OCI-LY3 (cell line): ENCODE measurements around the gene KRTAP10-2.

ENCODE experiments used
- H2AFZ ChIP-seq: fragments of 200-600, 300-600 bp; shearing (Covaris generic); 2 replicates; pipeline ENCODE4 v1.6.0; 2014; ENCODE audit warnings: antibody characterized with exemption, low read depth, low read length
- H3K27ac ChIP-seq: fragments of 200-600, 300-600 bp; sonication (generic); 2 replicates; pipeline ENCODE4 v1.5.1; 2014; ENCODE audit warnings: mild to moderate bottlenecking, low read length, moderate library complexity, mixed read lengths
- H3K27me3 ChIP-seq: fragments of 200-600, 300-600 bp; sonication (generic); 2 replicates; pipeline ENCODE4 v1.6.1; 2014; ENCODE audit warnings: low read depth, low read length, mixed read lengths
- H3K36me3 ChIP-seq: fragments of 200-600, 300-600 bp; sonication (generic); replicated peaks from 2 replicates; pipeline ENCODE3; 2014; ENCODE audit warnings: low read depth, low read length, mixed read lengths
- H3K4me1 ChIP-seq: fragments of 300-600, 200-600 bp; sonication (generic); 2 replicates; pipeline ENCODE4 v1.6.1; 2014; ENCODE audit warnings: low read length, mixed read lengths
- H3K4me2 ChIP-seq: fragments of 200-600, 300-600 bp; sonication (generic); 2 replicates; pipeline ENCODE4 v1.6.1; 2014; ENCODE audit warnings: low read length, mixed read lengths
- H3K4me3 ChIP-seq: fragments of 300-600, 200-600 bp; sonication (generic); 2 replicates; pipeline ENCODE4 v1.5.1; 2014; ENCODE audit warnings: antibody characterized with exemption, mild to moderate bottlenecking, low read length, moderate library complexity
- H3K79me2 ChIP-seq: fragments of 300-600, 200-600 bp; shearing (Covaris generic); 2 replicates; pipeline ENCODE4 v1.6.1; 2014; ENCODE audit warnings: mild to moderate bottlenecking, low read length, mixed read lengths
- H3K9ac ChIP-seq: fragments of 300-600, 200-600 bp; shearing (Covaris generic); 2 replicates; pipeline ENCODE4 v1.6.0; 2014; ENCODE audit warnings: mild to moderate bottlenecking, low read length, moderate library complexity
- H3K9me3 ChIP-seq: fragments of 200-600, 300-600 bp; shearing (Covaris generic); 2 replicates; pipeline ENCODE4 v1.6.1; 2014; ENCODE audit warnings: low read length, mixed read lengths; ENCODE audit not compliant: insufficient read depth
- H4K20me1 ChIP-seq: fragments of 200-600, 300-600 bp; sonication (generic); 2 replicates; pipeline ENCODE4 v1.6.1; 2016; ENCODE audit warnings: low read length, mixed read lengths; ENCODE audit not compliant: insufficient read depth
- CTCF ChIP-seq: fragments of 200-600, 300-600 bp; sonication (generic); IDR thresholded peaks from 2 replicates; pipeline ENCODE4 v1.5.1; 2014; ENCODE audit warnings: antibody characterized with exemption, low read length, low read depth
- EZH2phosphoT487 ChIP-seq: fragments of 200-600 bp; shearing (Covaris generic); IDR thresholded peaks from 2 replicates; pipeline ENCODE4 v1.6.1; 2018; ENCODE audit warnings: antibody characterized with exemption, mixed run types, low read depth

Gene KRTAP10-2

GRCh38 chr21:44520326-44521300, 30.7 kb downstream of the KRTAP10-2 start:
- no peaks in the 10 kb centered on the region for H3K27me3 ChIP-seq
- no peak for TF ChIP-seq CTCF
- no peak for TF ChIP-seq EZH2phosphoT487
- H3K9ac ChIP-seq, result no peak overlapping the region
- no peak overlapping the region for H2AFZ ChIP-seq
- H3K4me2 ChIP-seq, result no peak overlapping the region
- H3K79me2 ChIP-seq, result no peaks in the 10 kb centered on the region
- H3K9me3 ChIP-seq, result no peaks in the 10 kb centered on the region
- H4K20me1 ChIP-seq, result no peaks in the 10 kb centered on the region
- no peaks in the 10 kb centered on the region for H3K4me1 ChIP-seq
- H3K4me3 ChIP-seq, result no peak overlapping the region
- H3K27ac ChIP-seq, result no peak overlapping the region
- H3K36me3 ChIP-seq, result no peaks in the 10 kb centered on the region

GRCh38 chr21:44519346-44520325, 31.7 kb downstream of the KRTAP10-2 start:
- Histone ChIP-seq H3K9ac (no peak overlapping the region), H3K4me1 (no peaks in the 10 kb centered on the region), H4K20me1 (no peaks in the 10 kb centered on the region), H3K79me2 (no peaks in the 10 kb centered on the region), H3K4me3 (no peak overlapping the region), H2AFZ (no peak overlapping the region), H3K9me3 (no peaks in the 10 kb centered on the region), H3K27me3 (no peaks in the 10 kb centered on the region), H3K36me3 (no peaks in the 10 kb centered on the region), H3K4me2 (no peak overlapping the region), H3K27ac (no peak overlapping the region)
- TF ChIP-seq EZH2phosphoT487 (no peak), CTCF (no peak)

GRCh38 chr21:44518686-44519085, 32.6 kb downstream of the KRTAP10-2 start:
- Histone ChIP-seq H3K9ac (no peak overlapping the region), H3K4me1 (no peaks in the 10 kb centered on the region), H3K27me3 (no peaks in the 10 kb centered on the region), H3K4me3 (no peak overlapping the region), H3K27ac (no peak overlapping the region), H4K20me1 (no peaks in the 10 kb centered on the region), H3K36me3 (no peaks in the 10 kb centered on the region), H2AFZ (no peak overlapping the region), H3K4me2 (no peak overlapping the region), H3K79me2 (no peaks in the 10 kb centered on the region), H3K9me3 (no peaks in the 10 kb centered on the region)
- no peak for TF ChIP-seq CTCF
- TF ChIP-seq EZH2phosphoT487, result no peak
